Measurements from ENCODE around the gene IGSF11.
"Not testable (repeated sequence)": the region's sequence is repeated elsewhere in the genome, so short reads cannot be mapped to it uniquely, and the experiment has no call there.

Gene IGSF11

GRCh38 chr3:118863731-118864322 lies 170.8 kb downstream of the IGSF11 start:
- no peak for DNase-seq

GRCh38 chr3:118859950-118860349 lies 174.7 kb downstream of the IGSF11 start:
- DNase-seq, result no peak

GRCh38 chr3:118851466-118852193 lies 183.0 kb downstream of the IGSF11 start:
- not testable (repeated sequence) for DNase-seq

- DNase-seq, result no peak
Observed at GRCh38 chr3:118850687-118851086, 184.0 kb downstream of the IGSF11 start.

All from suppressor macrophage treated with lipopolysaccharide for 1 hour (primary cell).